Heart right ventricle (tissue), 16 donors: ENCODE results near the gene ATP11A. TPM values are rescaled to one million over a fixed set of nuclear protein-coding genes. Genes with fewer than 3 reads are reported as not detected.
A peak's percentile ranks its signal among the peaks of the same experiment; 100 is the strongest.

ENCODE experiments used
- ATAC-seq, 8 donors: fragments of 200-7000 bp; cut with Tn5 transposase; one replicate each; pipeline ENCODE4 v1.9.1; 2020; ENCODE audit warnings: mild to moderate bottlenecking in 8 of 8, moderate library complexity in 8 of 8, moderate number of reproducible peaks in 1 of 8
- DNase-seq, 2 donors: peaks; one replicate each; pipeline ENCODE4 v3.0.0-alpha.2; 2020
- H3K27ac ChIP-seq, 10 donors: fragments of 200-600 bp; sonication (generic) in 2 of 10; one replicate each; pipeline versions ENCODE4 v1.5.0 to v1.8.0; 2020 to 2022; ENCODE audit warnings: mild to moderate bottlenecking in 3 of 10
- H3K27me3 ChIP-seq, 7 donors: fragments of 200-600 bp; one replicate each; pipeline ENCODE4 v1.8.0; 2021 to 2022; ENCODE audit warnings: mild to moderate bottlenecking in 2 of 7
- H3K36me3 ChIP-seq, 9 donors: fragments of 200-600 bp; sonication (generic) in 1 of 9; one replicate each; pipeline versions ENCODE4 v1.5.0 to v1.8.0; 2020 to 2022; ENCODE audit warnings: mild to moderate bottlenecking in 2 of 9
- H3K4me1 ChIP-seq, 9 donors: fragments of 200-600 bp; sonication (generic) in 1 of 9; one replicate each; pipeline versions ENCODE4 v1.5.0 to v1.8.0; 2020 to 2022; ENCODE audit warnings: mild to moderate bottlenecking in 4 of 9
- H3K4me3 ChIP-seq, 10 donors: fragments of 200-600 bp; sonication (generic) in 2 of 10; one replicate each; pipeline versions ENCODE4 v1.5.0 to v1.8.0; 2020 to 2022; ENCODE audit warnings: mild to moderate bottlenecking in 7 of 10, moderate library complexity in 2 of 10
- H3K9me3 ChIP-seq, 11 donors: fragments of 200-600 bp in 10 of 11; sonication (generic) in 2 of 11; one replicate each; pipeline versions ENCODE4 v1.5.0 to v1.8.0; 2013 to 2022; ENCODE audit warnings: mild to moderate bottlenecking in 2 of 11, control low read depth in 1 of 11, moderate library complexity in 1 of 11
- CTCF ChIP-seq, 9 donors: fragments of 200-600 bp; sonication (generic) in 2 of 9; IDR thresholded peaks; one replicate each; pipeline versions ENCODE4 v1.5.0 to v1.8.0; 2021 to 2022; ENCODE audit warnings: antibody characterized with exemption in 9 of 9, mild to moderate bottlenecking in 5 of 9, moderate library complexity in 1 of 9
- WGBS, 2 donors: extraction: QIAGEN DNeasy Blood & Tissue Kit; methylation state at CpG; one replicate each; pipeline ENCODE4 v1.1.7; 2013; ENCODE audit warnings: inconsistent platforms in 1 of 2; 5-methylcytosine and 5-hydroxymethylcytosine counted together
- intact Hi-C, 10 donors: fragments of 100-400 bp; cut with DNase I; formaldehyde crosslinking; loops; one replicate each; pipeline versions ENCODE4 v1.11.1 to v1.14.2; 2022
- polyA plus RNA-seq, 2 donors: library from polyadenylated mRNA; stranded (reverse); fragments of 200-250 nt; gene quantifications; one replicate each; pipeline ENCODE4 v1.2.3, GENCODE V29; 2013
- total RNA-seq, 10 donors: library from RNA; stranded (reverse); fragmentation: NEBNext Ultra II Directional in 3 of 10; extraction: Animal tissue kit (Norgen Biotek cat#: 25700) in 3 of 10; gene quantifications; one replicate each; pipeline versions ENCODE4 v1.2.1 to v1.2.4, GENCODE V29; 2021 to 2023
- donor health status: Arrhythmogenic right ventricular cardiomyopathy.
- donor health status: ischemic (EF 13 %, LVEDD 7.1; RV severe dilation, severe dysfunction).
- donor health status: healthy with polysubstance abuse.
- donor health status: DM: no; HTN: yes; CAD: no.
- donor health status: DM: no; HTN: no; CAD: no.
- donor health status: ischemic (EF 25% LVEDD 6.9; RV normal size, moderate dysfunction).
- donor health status: ischemic (EF 25% LVEDD 5.7; RV mildly dilated, moderate dysfunction).
- donor health status: healthy.
- donor health status: DM: yes; HTN: yes; CAD: no.
- donor health status: Ischemic cardiomyopathy.
- donor health status: ischemic (EF 35%, LVEDD 5.7; RV mildly dilated, moderate dysfunction).
- donor health status: nonischemic (EF 11% LVEDD 7.7; RV severe dilation, severe dysfunction).
- donor health status: DM: yes; HTN: yes; CAD: no.
- donor health status: PGD.
- donor health status: ischemic (EF 29% LVEDD 5.4; RV normal size, mild dysfunction).
- donor health status: nonischemic (EF 23%, LVEDD 6.1; RV moderate dilation, normal function).

The ATP11A gene
- total and polyA plus RNA-seq, 12 donors, result 20.0 to 164 (median 107) TPM

- Histone ChIP-seq H3K4me3 (no peak overlapping the region), H3K36me3 (peaks cover 3 to 97% (median 50%) of the 10 kb centered on the region in 9 donors), H3K27me3 (no peaks in the 10 kb centered on the region), H3K4me1 (peaks cover 0 to 10% (median 0%) of the 10 kb centered on the region in 9 donors), H3K9me3 (no peaks in the 10 kb centered on the region), H3K27ac (no peak overlapping the region)
- DNase-seq (no peak), ATAC-seq (no peak)
- intact Hi-C loops, result no loop called here
- 83 to 92% methylated on average over 19 of the region's 19 CpGs for WGBS, 2 donors
- no peak for TF ChIP-seq CTCF (IDR thresholded peaks at IDR 0.05)
These were observed 138.4 kb downstream of the ATP11A start for GRCh38 chr13:112828082-112828699.

GRCh38 chr13:112828756-112829155 is 138.9 kb downstream of the ATP11A start:
- no peak overlapping the region for H3K27ac ChIP-seq

GRCh38 chr13:112831196-112831595 is 141.4 kb downstream of the ATP11A start:
- TF ChIP-seq CTCF (IDR thresholded peaks at IDR 0.05), result no peak
- DNase-seq, result no peak
- Histone ChIP-seq H3K4me1 (no peaks in the 10 kb centered on the region), H3K9me3 (no peaks in the 10 kb centered on the region), H3K36me3 (peaks cover 0 to 97% (median 65%) of the 10 kb centered on the region in 9 donors), H3K4me3 (no peak overlapping the region), H3K27me3 (no peaks in the 10 kb centered on the region), H3K27ac (no peak overlapping the region)
- no peak for ATAC-seq
- intact Hi-C loops, result no loop called here
- WGBS, 2 donors, result 95% methylated on average over 21 of the region's 21 CpGs

More at GRCh38 chr13:112828756-112829155, 138.9 kb downstream of the ATP11A start:
- 92 to 93% methylated on average over 15 of the region's 15 CpGs for WGBS, 2 donors
- peaks cover 0 to 10% (median 0%) of the 10 kb centered on the region in 9 donors for H3K4me1 ChIP-seq
- no peak overlapping the region for H3K4me3 ChIP-seq
- intact Hi-C loops, result no loop called here
- no peaks in the 10 kb centered on the region for H3K27me3 ChIP-seq
- no peak for TF ChIP-seq CTCF (IDR thresholded peaks at IDR 0.05)
- no peaks in the 10 kb centered on the region for H3K9me3 ChIP-seq
- H3K36me3 ChIP-seq, result peaks cover under 1 to 97% (median 50%) of the 10 kb centered on the region in 9 donors
- ATAC-seq, result no peak
- DNase-seq, result no peak

- Histone ChIP-seq H3K36me3 (peaks cover 0 to 97% (median 60%) of the 10 kb centered on the region in 9 donors), H3K4me3 (no peak overlapping the region), H3K4me1 (peaks cover 0 to 2% (median 0%) of the 10 kb centered on the region in 9 donors), H3K27me3 (no peaks in the 10 kb centered on the region), H3K9me3 (no peaks in the 10 kb centered on the region), H3K27ac (no peak overlapping the region)
- WGBS, 2 donors, result 91 to 96% methylated on average over 13 of the region's 13 CpGs
- DNase-seq (no peak), ATAC-seq (peak in 1 of 8 donors; percentile 25)
- no peak for TF ChIP-seq CTCF (IDR thresholded peaks at IDR 0.05)
- intact Hi-C loops, result no loop called here
These were observed 142.0 kb downstream of the ATP11A start for GRCh38 chr13:112831801-112832200.
